K562 (cell line): Measurements from ENCODE around the gene ACSBG1.

Source experiments
- BACH1 ChIP-seq: fragments of 200-800 bp; sonication (Bioruptor generic); IDR thresholded peaks from 2 replicates; pipeline ENCODE4 v1.6.1; 2016; ENCODE audit warnings: missing genetic modification characterization, missing compliant biosample characterization
- BRD9 ChIP-seq: fragments of 450-650 bp; IDR thresholded peaks from 2 replicates; pipeline ENCODE4 v1.6.1; 2018; ENCODE audit warnings: low read depth; ENCODE audit not compliant: partially characterized antibody
- CHD4 ChIP-seq: fragments of 200-600 bp; sonication (generic); IDR thresholded peaks from 3 replicates; pipeline ENCODE4 v1.6.1; 2012; ENCODE audit warnings: low read depth, mild to moderate bottlenecking, mixed read lengths, low read length, inconsistent platforms; ENCODE audit not compliant: insufficient read depth, insufficient replicate concordance, poor library complexity, severe bottlenecking
- EZH2 ChIP-seq: IDR thresholded peaks from 2 replicates; pipeline ENCODE4 v1.6.1; 2012; ENCODE audit warnings: low read depth, mild to moderate bottlenecking, inconsistent platforms, low read length, borderline replicate concordance
- GTF2F1 ChIP-seq: IDR thresholded peaks from 2 replicates; pipeline ENCODE4 v1.6.1; 2011; ENCODE audit warnings: low read depth, low read length, improper control_type of control experiment
- TCF7L2 ChIP-seq: fragments of 150-350 bp; IDR thresholded peaks from 2 replicates; pipeline ENCODE4 v1.6.1; 2016; ENCODE audit warnings: low read depth, mild to moderate bottlenecking, low read length, moderate library complexity
- TF ChIP-seq, protein P1 (sequence below): fragments of 250-450 bp; sonication (Bioruptor Pico); IDR thresholded peaks from 2 replicates; pipeline ENCODE4 v1.8.0; 2022; ENCODE audit warnings: moderate library complexity, mild to moderate bottlenecking, inconsistent platforms
- TF ChIP-seq, protein P2 (sequence below), 3 experiments: IDR thresholded peaks in 2 of 3; conservative IDR thresholded peaks in 1 of 3; 2 replicates each; pipeline ENCODE4 v1.5.1; 2011 to 2012; ENCODE audit warnings: low read length in 3 of 3, mild to moderate bottlenecking in 3 of 3, control low read depth in 2 of 3, improper control_type of control experiment in 1 of 3, inconsistent platforms in 1 of 3, low read depth in 1 of 3, mixed read lengths in 1 of 3, moderate library complexity in 1 of 3; ENCODE audit not compliant: insufficient read depth in 2 of 3
- TF ChIP-seq, protein P3 (sequence below): sonication (generic); formaldehyde crosslinking; IDR thresholded peaks from 2 replicates; pipeline ENCODE4 v1.8.0; 2022; ENCODE audit warnings: mild to moderate bottlenecking, missing genetic modification reagents

DNA sequence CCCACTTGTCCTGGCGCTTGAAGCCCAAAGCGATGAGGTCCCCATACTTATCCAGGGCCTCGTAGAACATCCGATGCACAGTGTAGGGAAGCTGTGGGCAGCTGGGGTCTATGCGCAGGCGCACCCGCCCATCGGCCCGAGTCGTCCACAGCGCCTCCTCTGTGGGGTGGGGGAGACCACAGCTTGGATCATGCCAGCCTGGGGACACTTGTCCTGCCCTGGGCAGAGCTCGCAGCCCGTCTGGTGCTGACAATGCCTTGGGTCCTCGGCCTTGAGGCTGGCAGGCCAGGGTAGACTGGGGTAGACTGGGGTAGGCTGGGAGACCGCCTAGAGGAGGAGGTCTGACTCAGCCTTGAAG lies 39.8 kb downstream of the ACSBG1 start:
- TF ChIP-seq CHD4 (no peak), BACH1 (tag) (no peak), EZH2 (no peak), GTF2F1 (no peak), BRD9 (no peak), TCF7L2 (no peak)
- TF ChIP-seq, protein P1, sequence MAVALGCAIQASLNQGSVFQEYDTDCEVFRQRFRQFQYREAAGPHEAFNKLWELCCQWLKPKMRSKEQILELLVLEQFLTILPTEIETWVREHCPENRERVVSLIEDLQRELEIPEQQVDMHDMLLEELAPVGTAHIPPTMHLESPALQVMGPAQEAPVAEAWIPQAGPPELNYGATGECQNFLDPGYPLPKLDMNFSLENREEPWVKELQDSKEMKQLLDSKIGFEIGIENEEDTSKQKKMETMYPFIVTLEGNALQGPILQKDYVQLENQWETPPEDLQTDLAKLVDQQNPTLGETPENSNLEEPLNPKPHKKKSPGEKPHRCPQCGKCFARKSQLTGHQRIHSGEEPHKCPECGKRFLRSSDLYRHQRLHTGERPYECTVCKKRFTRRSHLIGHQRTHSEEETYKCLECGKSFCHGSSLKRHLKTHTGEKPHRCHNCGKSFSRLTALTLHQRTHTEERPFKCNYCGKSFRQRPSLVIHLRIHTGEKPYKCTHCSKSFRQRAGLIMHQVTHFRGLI, result no peak
- TF ChIP-seq, protein P2, sequence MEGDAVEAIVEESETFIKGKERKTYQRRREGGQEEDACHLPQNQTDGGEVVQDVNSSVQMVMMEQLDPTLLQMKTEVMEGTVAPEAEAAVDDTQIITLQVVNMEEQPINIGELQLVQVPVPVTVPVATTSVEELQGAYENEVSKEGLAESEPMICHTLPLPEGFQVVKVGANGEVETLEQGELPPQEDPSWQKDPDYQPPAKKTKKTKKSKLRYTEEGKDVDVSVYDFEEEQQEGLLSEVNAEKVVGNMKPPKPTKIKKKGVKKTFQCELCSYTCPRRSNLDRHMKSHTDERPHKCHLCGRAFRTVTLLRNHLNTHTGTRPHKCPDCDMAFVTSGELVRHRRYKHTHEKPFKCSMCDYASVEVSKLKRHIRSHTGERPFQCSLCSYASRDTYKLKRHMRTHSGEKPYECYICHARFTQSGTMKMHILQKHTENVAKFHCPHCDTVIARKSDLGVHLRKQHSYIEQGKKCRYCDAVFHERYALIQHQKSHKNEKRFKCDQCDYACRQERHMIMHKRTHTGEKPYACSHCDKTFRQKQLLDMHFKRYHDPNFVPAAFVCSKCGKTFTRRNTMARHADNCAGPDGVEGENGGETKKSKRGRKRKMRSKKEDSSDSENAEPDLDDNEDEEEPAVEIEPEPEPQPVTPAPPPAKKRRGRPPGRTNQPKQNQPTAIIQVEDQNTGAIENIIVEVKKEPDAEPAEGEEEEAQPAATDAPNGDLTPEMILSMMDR (IDR thresholded peaks at IDR 0.05 in 2 of 3, conservative IDR thresholded peaks at IDR 0.05 in 1 of 3; ENCODE audit: insufficient read depth in 2 of 3, low read depth in 1 of 3, low read length in 3 of 3), result peak; percentile 22 to 37 (median 24); a peak in 3 of 6 replicates
- TF ChIP-seq, protein P3, sequence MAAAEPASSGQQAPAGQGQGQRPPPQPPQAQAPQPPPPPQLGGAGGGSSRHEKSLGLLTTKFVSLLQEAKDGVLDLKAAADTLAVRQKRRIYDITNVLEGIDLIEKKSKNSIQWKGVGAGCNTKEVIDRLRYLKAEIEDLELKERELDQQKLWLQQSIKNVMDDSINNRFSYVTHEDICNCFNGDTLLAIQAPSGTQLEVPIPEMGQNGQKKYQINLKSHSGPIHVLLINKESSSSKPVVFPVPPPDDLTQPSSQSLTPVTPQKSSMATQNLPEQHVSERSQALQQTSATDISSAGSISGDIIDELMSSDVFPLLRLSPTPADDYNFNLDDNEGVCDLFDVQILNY, result no peak
